GM10266 (cell line): Measurements from ENCODE around the gene FARP2.
"Not testable (repeated sequence)": the region's sequence is repeated elsewhere in the genome, so short reads cannot be mapped to it uniquely, and the experiment has no call there.

Source experiments
- DNase-seq: peaks from one replicate; pipeline ENCODE4 v3.0.0; 2012; ENCODE audit errors: extremely low spot score
- TF ChIP-seq, protein P1 (sequence below): IDR thresholded peaks from 2 replicates; pipeline ENCODE4 v1.5.1; 2012; ENCODE audit warnings: mild to moderate bottlenecking, low read depth; ENCODE audit not compliant: control insufficient read depth, insufficient read depth; ENCODE audit errors: missing control alignments

FARP2 gene

DNA sequence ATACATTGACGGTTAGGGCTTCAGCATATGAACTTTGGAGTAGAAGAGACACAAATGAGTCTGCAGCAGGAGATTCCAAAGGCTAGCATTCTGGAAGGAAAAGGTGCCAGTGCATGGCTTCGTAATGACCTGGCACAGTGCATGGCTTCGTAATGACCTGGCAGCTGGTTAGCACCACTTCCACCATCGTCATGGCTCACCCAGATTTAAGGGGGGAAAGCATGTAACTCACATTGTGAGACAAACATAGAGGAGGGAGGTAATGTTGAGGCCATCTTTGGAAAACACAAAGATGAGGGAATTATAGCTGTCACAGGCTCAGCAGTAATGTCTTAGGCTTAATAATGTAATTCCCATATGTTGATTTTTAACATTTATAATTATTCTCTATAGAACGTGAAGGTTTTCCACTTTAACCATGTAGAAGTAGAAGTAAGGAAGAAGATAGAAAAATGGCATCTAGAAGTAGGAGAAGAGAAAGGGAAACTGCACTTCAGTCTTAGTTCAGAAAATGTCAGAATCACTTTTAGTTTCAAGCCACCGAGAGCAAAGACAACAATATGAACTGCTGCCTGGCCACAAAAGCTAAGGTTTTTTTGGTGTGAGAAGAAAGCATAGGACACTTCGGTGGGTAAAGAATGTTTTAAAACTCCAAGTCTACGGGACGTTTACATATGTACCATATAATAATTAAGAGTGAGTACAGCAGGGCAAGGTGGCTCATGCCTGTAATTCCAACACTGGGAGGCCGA, 159.1 kb downstream of the FARP2 start:
- peak; percentile 82 for DNase-seq
- TF ChIP-seq, protein P1, sequence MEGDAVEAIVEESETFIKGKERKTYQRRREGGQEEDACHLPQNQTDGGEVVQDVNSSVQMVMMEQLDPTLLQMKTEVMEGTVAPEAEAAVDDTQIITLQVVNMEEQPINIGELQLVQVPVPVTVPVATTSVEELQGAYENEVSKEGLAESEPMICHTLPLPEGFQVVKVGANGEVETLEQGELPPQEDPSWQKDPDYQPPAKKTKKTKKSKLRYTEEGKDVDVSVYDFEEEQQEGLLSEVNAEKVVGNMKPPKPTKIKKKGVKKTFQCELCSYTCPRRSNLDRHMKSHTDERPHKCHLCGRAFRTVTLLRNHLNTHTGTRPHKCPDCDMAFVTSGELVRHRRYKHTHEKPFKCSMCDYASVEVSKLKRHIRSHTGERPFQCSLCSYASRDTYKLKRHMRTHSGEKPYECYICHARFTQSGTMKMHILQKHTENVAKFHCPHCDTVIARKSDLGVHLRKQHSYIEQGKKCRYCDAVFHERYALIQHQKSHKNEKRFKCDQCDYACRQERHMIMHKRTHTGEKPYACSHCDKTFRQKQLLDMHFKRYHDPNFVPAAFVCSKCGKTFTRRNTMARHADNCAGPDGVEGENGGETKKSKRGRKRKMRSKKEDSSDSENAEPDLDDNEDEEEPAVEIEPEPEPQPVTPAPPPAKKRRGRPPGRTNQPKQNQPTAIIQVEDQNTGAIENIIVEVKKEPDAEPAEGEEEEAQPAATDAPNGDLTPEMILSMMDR = no peak

DNA sequence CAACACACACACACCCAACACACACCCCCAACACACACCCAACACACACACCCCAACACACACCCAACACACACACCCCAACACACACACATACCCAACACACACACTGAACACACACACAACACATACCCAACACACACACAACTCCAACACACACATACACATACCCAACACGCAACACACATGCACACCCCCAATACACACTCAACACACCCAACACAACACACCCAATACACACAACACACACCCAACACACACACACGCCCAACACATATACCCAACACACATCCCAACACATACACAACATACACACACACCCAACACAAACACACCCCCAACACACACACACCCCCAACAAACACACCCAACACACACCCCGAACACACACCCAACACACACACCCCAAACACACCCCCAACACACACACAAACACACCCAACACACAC, 160.5 kb downstream of the FARP2 start:
- TF ChIP-seq, protein P1 = no peak
- no peak for DNase-seq

DNA sequence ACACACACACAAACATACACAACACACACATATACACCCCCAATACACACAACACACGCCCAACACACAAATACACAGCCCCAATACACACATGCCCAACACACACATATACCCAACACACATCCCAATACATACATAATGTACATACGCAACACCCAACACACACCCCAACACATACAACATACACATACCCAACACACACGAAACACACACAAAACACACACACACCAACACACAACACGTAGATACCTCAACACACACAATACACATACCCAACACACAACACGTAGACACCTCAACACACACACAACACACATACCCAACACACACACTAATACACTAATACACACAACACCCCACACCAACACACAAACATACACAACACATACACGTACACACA, 161.2 kb downstream of the FARP2 start:
- no peak for DNase-seq
- TF ChIP-seq, protein P1 = no peak

DNA sequence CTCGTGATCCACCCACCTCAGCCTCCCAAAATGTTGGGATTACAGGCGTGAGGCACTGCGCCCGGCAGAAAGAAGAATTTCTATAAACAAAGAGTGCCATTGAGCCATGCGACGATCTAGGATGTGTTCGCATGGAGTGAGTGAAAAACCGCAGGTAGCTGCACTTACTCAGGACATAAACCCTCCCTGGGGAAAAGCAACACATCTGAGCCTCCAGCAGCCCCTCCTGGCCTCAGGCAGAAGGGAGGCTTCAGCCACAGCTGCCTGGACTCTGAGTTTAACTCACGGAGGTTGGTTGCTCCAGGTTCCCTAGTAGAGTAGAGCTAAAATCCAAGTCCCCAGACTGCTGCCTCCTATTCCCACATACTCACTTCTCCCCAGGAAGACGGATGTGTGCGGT, 163.6 kb downstream of the FARP2 start:
- DNase-seq = no peak
- TF ChIP-seq, protein P1 = no peak

DNA sequence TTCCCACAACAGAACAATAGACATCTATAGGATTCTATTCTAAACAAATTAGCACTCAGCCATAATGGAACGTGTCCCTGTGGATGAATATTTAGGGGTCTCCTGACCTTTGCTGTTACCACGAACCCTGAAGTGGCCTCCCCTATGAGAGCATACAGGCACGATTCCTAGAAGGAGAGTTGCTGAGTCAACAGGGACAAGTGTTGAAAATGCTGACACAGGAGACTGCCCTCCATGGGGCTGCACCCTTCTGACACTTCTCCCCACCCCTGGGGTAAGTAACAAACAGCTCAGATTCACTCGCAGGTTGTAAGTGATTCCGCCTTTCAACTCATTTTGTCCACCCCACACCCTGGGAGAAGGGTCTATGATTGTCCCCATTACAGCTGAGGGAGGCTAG, 166.4 kb downstream of the FARP2 start:
- TF ChIP-seq, protein P1 = no peak
- DNase-seq = no peak

DNA sequence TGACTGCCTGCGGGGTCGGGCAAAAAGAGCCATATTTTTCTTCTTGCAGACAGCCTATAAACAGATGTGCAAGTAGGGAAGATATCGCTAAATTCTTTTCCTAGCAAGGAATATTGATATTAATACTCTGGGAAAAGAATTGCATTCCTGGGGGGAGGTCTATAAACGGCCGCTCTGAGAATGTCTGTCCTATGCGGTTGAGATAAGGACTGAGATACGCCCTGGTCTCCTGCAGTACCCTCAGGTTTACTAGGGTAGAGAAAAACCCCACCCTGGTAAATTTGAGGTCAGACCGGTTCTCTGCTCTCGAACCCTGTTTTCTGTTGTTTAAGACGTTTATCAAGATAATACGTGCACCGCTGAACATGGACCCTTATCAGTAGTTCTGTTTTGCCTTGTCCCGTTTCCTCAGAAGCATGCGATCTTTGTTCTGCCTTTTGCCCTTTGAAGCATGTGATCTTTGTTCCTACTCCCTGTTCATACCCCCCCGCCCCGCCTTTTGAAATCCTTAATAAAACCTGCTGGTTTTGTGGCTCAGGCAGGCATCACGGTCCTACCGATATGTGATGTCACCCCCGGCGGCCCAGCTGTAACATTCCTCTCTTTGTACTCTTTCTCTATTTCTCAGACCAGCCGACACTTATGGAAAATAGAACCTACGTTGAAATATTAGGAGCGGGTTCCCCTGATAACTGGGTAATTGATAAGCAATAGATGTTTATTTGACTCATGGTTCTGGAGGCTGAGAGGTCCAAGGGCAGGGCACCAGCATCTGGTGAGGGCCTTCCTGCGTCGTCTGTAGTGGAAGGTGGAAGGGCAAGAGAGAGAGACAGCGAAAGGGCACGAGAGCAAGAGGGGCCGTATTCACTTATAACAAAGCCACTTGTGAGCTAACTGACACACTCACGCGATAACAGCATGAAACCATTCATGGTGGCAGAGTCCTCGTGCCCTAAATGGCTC, 170.0 kb downstream of the FARP2 start:
- not testable (repeated sequence) for DNase-seq

DNA sequence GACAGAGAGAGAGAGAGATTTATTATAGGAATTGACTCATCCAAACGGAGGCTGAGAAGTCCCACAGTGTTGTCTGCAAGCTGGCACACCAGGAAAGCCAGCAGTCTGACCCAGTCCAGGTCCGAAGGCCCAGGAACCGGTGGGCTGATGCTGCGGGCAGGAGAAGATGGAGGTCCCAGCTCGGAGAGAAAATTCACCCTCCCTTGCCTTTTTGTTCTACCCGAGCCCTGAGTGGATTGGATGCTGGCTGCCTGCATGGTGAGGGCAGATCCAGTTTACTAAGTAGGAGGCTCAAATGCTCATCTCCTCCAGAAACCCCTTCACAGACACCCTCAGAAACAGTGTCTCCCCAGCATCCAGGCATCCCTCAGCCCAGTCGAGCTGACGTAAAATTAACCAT, 174.5 kb downstream of the FARP2 start:
- DNase-seq = no peak
- TF ChIP-seq, protein P1 = no peak
